Karpas-422 (cell line): ENCODE measurements around the gene ZNF514. TPM values are rescaled to one million over a fixed set of nuclear protein-coding genes. Genes with fewer than 3 reads are reported as not detected.

Source experiments
- total RNA-seq: library from RNA; depleted of rRNA; stranded (reverse); fragments of >200 nt; shearing (Covaris generic); gene quantifications from 2 replicates; pipeline ENCODE4 v1.2.3, GENCODE V29; 2014; ENCODE audit warnings: low replicate concordance; rRNA removed

Gene ZNF514
- total RNA-seq, 1 experiment from 2014 or later: 9.5 TPM

Other genes with a start within 250 kb of the ZNF514 start
- gene MAL, start 134.1 kb downstream of the ZNF514 start, total RNA-seq: not detected in 2 replicates
- gene MRPS5, start 38.0 kb downstream of the ZNF514 start, total RNA-seq: 59.5 and 98.4 TPM in 2 replicates
- 3.8 and 7.1 TPM in 2 replicates for gene ZNF2, start 6.0 kb upstream of the ZNF514 start, total RNA-seq
- gene ZNF892, start 47.7 kb upstream of the ZNF514 start, total RNA-seq: 1.1 and 3.5 TPM in 2 replicates
- 0.07 and 0.72 TPM in 2 replicates for gene PROM2, start 114.6 kb upstream of the ZNF514 start, total RNA-seq
- 0.18 TPM in 1 of 2 replicates, not detected in the other for gene KCNIP3, start 137.5 kb upstream of the ZNF514 start, total RNA-seq
- gene FAHD2A, start 242.9 kb upstream of the ZNF514 start, total RNA-seq: 22.5 and 34.2 TPM in 2 replicates